Activated CD8-positive, alpha-beta T cell treated with anti-CD3 and anti-CD28 coated beads for 36 hours (primary cell): Measurements from ENCODE around the gene USP49. TPM values are rescaled to one million over a fixed set of nuclear protein-coding genes. Genes with fewer than 3 reads are reported as not detected.
A peak's percentile ranks its signal among the peaks of the same experiment; 100 is the strongest.

Experiments used
- ATAC-seq: fragments of 200-7000 bp; cut with Tn5 transposase; one replicate; pipeline ENCODE4 v1.10.0; 2021; ENCODE audit warnings: mild to moderate bottlenecking, moderate library complexity
- CTCF ChIA-PET: fragments of 350-600 bp; sonication (Branson Sonifier 250); formaldehyde crosslinking; loops from one replicate; lab custom pipeline; 2021; ENCODE audit warnings: antibody characterized with exemption; lab: Charles Lee
- POLR2A ChIA-PET: fragments of 350-600 bp; sonication (Branson Sonifier 250); formaldehyde crosslinking; loops from one replicate; lab custom pipeline; 2021; ENCODE audit warnings: antibody characterized with exemption; lab: Charles Lee
- DNase-seq: peaks from one replicate; pipeline ENCODE4 v3.0.0-alpha.2; 2020
- H3K27ac Mint-ChIP-seq: one replicate; pipeline ENCODE4 v1.8.0; 2021; ENCODE audit warnings: mild to moderate bottlenecking, mixed read lengths
- H3K27me3 Mint-ChIP-seq: one replicate; pipeline ENCODE4 v1.8.0; 2021; ENCODE audit warnings: mixed read lengths
- H3K36me3 Mint-ChIP-seq: one replicate; pipeline ENCODE4 v1.8.0; 2021; ENCODE audit warnings: low read depth, mixed read lengths
- H3K4me1 Mint-ChIP-seq: one replicate; pipeline ENCODE4 v1.8.0; 2021; ENCODE audit warnings: low read depth, mixed read lengths
- H3K4me3 Mint-ChIP-seq: one replicate; pipeline ENCODE4 v1.8.0; 2021; ENCODE audit warnings: mild to moderate bottlenecking, moderate library complexity, mixed read lengths
- H3K9me3 Mint-ChIP-seq: one replicate; pipeline ENCODE4 v1.8.0; 2021; ENCODE audit warnings: mixed read lengths
- CTCF ChIP-seq: fragments of 200-600 bp; IDR thresholded peaks from one replicate; pipeline ENCODE4 v1.8.0; 2022; ENCODE audit warnings: antibody characterized with exemption, mild to moderate bottlenecking
- intact Hi-C: fragments of 100-400 bp; cut with micrococcal nuclease; formaldehyde crosslinking; loops from one replicate; pipeline ENCODE4 v1.10.0; 2022
- total RNA-seq, 2 experiments: library from RNA; stranded (reverse); gene quantifications; one replicate each; pipeline ENCODE4 v1.2.3, GENCODE V29; 2021

Gene USP49
- total RNA-seq, 2 experiments from 2014 or later = 5.7 to 5.9 TPM

- H3K27ac Mint-ChIP-seq = no peak overlapping the region
- intact Hi-C loops = no loop called here
- no peaks in the 10 kb centered on the region for H3K9me3 Mint-ChIP-seq
- DNase-seq (no peak), ATAC-seq (no peak)
- H3K4me3 Mint-ChIP-seq = no peak overlapping the region
- H3K36me3 Mint-ChIP-seq = peaks cover 17% of the 10 kb centered on the region
- ChIA-PET POLR2A (no interaction called here), CTCF (no interaction called here)
- H3K27me3 Mint-ChIP-seq = no peaks in the 10 kb centered on the region
- H3K4me1 Mint-ChIP-seq = peaks cover 3% of the 10 kb centered on the region
- no peak for TF ChIP-seq CTCF
Observed at GRCh38 chr6:41796474-41796873, 98.7 kb downstream of the USP49 start.

- H3K27ac Mint-ChIP-seq = peak overlapping the region; percentile 13
- peaks cover 18% of the 10 kb centered on the region for H3K4me1 Mint-ChIP-seq
- H3K4me3 Mint-ChIP-seq = no peak overlapping the region
- ChIA-PET POLR2A (no interaction called here), CTCF (interaction anchor here (0.8 to 12.8 kb wide), 6 partner anchors 9 to 423 kb away, joined by 3 to 214 read pairs (median 4); partner anchors contain the start of gene TAF8)
- ATAC-seq (no peak), DNase-seq (no peak)
- peaks cover 40% of the 10 kb centered on the region for H3K36me3 Mint-ChIP-seq
- H3K9me3 Mint-ChIP-seq = no peaks in the 10 kb centered on the region
- no peaks in the 10 kb centered on the region for H3K27me3 Mint-ChIP-seq
- intact Hi-C loops = no loop called here
- no peak for TF ChIP-seq CTCF
Observed at GRCh38 chr6:41791984-41792383, 103.2 kb downstream of the USP49 start.

- peaks cover 38% of the 10 kb centered on the region for H3K36me3 Mint-ChIP-seq
Observed at GRCh38 chr6:41791305-41791704, 103.9 kb downstream of the USP49 start.

GRCh38 chr6:41790045-41790444 lies 105.1 kb downstream of the USP49 start:
- Mint-ChIP-seq H3K36me3 (peaks cover 38% of the 10 kb centered on the region), H3K27me3 (no peaks in the 10 kb centered on the region), H3K4me1 (peaks cover 22% of the 10 kb centered on the region), H3K9me3 (no peaks in the 10 kb centered on the region), H3K4me3 (peak overlapping the region; percentile 24), H3K27ac (peak overlapping the region; percentile 62)
- CTCF ChIA-PET = interaction anchor here (1.1 to 12.8 kb wide), 3 partner anchors 11 to 256 kb away, joined by 3 to 214 read pairs (median 6); partner anchors contain the start of gene TAF8
- TF ChIP-seq CTCF = no peak
- intact Hi-C loops = no loop called here
- DNase-seq (no peak), ATAC-seq (no peak)
- POLR2A ChIA-PET = interaction anchor here (0.7 to 1.2 kb wide), 2 partner anchors 41 to 334 kb away, joined by 3 to 4 read pairs; no protein-coding TSS in a partner anchor

More at GRCh38 chr6:41791305-41791704, 103.9 kb downstream of the USP49 start:
- Mint-ChIP-seq H3K27ac (no peak overlapping the region), H3K4me1 (peaks cover 18% of the 10 kb centered on the region), H3K9me3 (no peaks in the 10 kb centered on the region), H3K4me3 (no peak overlapping the region), H3K27me3 (no peaks in the 10 kb centered on the region)
- intact Hi-C loops = no loop called here
- POLR2A ChIA-PET = interaction anchor here (1.2 kb wide), 1 partner anchor 40 kb away, joined by 3 read pairs; no protein-coding TSS in a partner anchor
- DNase-seq (no peak), ATAC-seq (no peak)
- no peak for TF ChIP-seq CTCF
- CTCF ChIA-PET = interaction anchor here (0.8 to 12.8 kb wide), 6 partner anchors 10 to 423 kb away, joined by 3 to 214 read pairs (median 4); partner anchors contain the start of gene TAF8

GRCh38 chr6:41789390-41789724 lies 105.8 kb downstream of the USP49 start:
- DNase-seq (no peak), ATAC-seq (no peak)
- ChIA-PET CTCF (interaction anchor here (1.1 to 12.8 kb wide), 2 partner anchors 120 to 257 kb away, joined by 3 to 214 read pairs; partner anchors contain the start of gene TAF8), POLR2A (no interaction called here)
- peaks cover 22% of the 10 kb centered on the region for H3K4me1 Mint-ChIP-seq
- TF ChIP-seq CTCF = no peak
- peaks cover 38% of the 10 kb centered on the region for H3K36me3 Mint-ChIP-seq
- peak overlapping the region; percentile 91 for H3K4me3 Mint-ChIP-seq
- H3K27me3 Mint-ChIP-seq = no peaks in the 10 kb centered on the region
- H3K27ac Mint-ChIP-seq = peak overlapping the region; percentile 62
- H3K9me3 Mint-ChIP-seq = no peaks in the 10 kb centered on the region
- intact Hi-C loops = loop anchor here (10.0 kb wide), 1 partner anchor 135 kb away; the partner anchor contains the start of genes BYSL and MED20
